Neuronal stem cell (in vitro differentiated cells): ENCODE measurements around the gene KRTAP20-1. TPM values are rescaled to one million over a fixed set of nuclear protein-coding genes. Genes with fewer than 3 reads are reported as not detected.

Experiments used
- DNase-seq: peaks from one replicate; pipeline ENCODE4 v3.0.0-alpha.2; 2013; ENCODE audit warnings: low spot score
- H2AFZ ChIP-seq: one replicate; pipeline ENCODE4 v1.6.1; 2013; ENCODE audit warnings: mild to moderate bottlenecking, low read length, inconsistent platforms
- H2AK5ac ChIP-seq: 2 replicates; pipeline ENCODE4 v1.6.1; 2013; ENCODE audit warnings: low read depth, mild to moderate bottlenecking, inconsistent platforms, low read length, moderate library complexity, mixed read lengths
- H2BK120ac ChIP-seq: 2 replicates; pipeline ENCODE4 v1.6.1; 2013; ENCODE audit warnings: low read depth, mild to moderate bottlenecking, inconsistent platforms, low read length, moderate library complexity, mixed read lengths
- H2BK12ac ChIP-seq: one replicate; pipeline ENCODE4 v1.6.1; 2013; ENCODE audit warnings: low read length, inconsistent platforms
- H2BK15ac ChIP-seq: 2 replicates; pipeline ENCODE4 v1.6.1; 2013; ENCODE audit warnings: mild to moderate bottlenecking, low read length, inconsistent platforms, mixed read lengths
- H2BK5ac ChIP-seq: one replicate; pipeline ENCODE4 v1.6.1; 2013; ENCODE audit warnings: inconsistent platforms, mild to moderate bottlenecking, low read length, moderate library complexity
- H3K14ac ChIP-seq: one replicate; pipeline ENCODE4 v1.6.1; 2013; ENCODE audit warnings: low read length, inconsistent platforms
- H3K18ac ChIP-seq: 2 replicates; pipeline ENCODE4 v1.6.1; 2013; ENCODE audit warnings: low read length, inconsistent platforms
- H3K23ac ChIP-seq: 2 replicates; pipeline ENCODE4 v1.6.1; 2013; ENCODE audit warnings: low read depth, mild to moderate bottlenecking, mixed read lengths, low read length, inconsistent platforms; ENCODE audit not compliant: poor library complexity
- H3K27ac ChIP-seq: replicated peaks from 3 replicates; pipeline ENCODE4 v1.5.1; 2013; ENCODE audit warnings: low read length, inconsistent platforms
- H3K27me3 ChIP-seq, 3 experiments: 2 replicates each; pipeline ENCODE4 v1.6.1; 2013; ENCODE audit warnings: low read length in 3 of 3, mild to moderate bottlenecking in 2 of 3, inconsistent platforms in 1 of 3, low read depth in 1 of 3, mixed read lengths in 1 of 3, moderate library complexity in 1 of 3; ENCODE audit not compliant: control insufficient read depth in 3 of 3, insufficient read depth in 3 of 3
- H3K36me3 ChIP-seq, 2 donors: replicated peaks in 1 of 2; 2 replicates each; pipeline ENCODE4 v1.6.1; 2013; ENCODE audit warnings: low read length in 2 of 2; ENCODE audit not compliant: control insufficient read depth in 2 of 2, insufficient read depth in 2 of 2
- H3K4ac ChIP-seq: 2 replicates; pipeline ENCODE4 v1.6.1; 2013; ENCODE audit warnings: inconsistent platforms, mild to moderate bottlenecking, low read length, moderate library complexity
- H3K4me1 ChIP-seq, 2 donors: 1 replicate in 1 of 2; 2 replicates in 1 of 2; pipeline ENCODE4 v1.6.1; 2013; ENCODE audit warnings: low read length in 2 of 2, low read depth in 1 of 2; ENCODE audit not compliant: control insufficient read depth in 2 of 2, insufficient read depth in 1 of 2
- H3K4me2 ChIP-seq: one replicate; pipeline ENCODE4 v1.6.1; 2013; ENCODE audit warnings: mild to moderate bottlenecking, low read length, inconsistent platforms; ENCODE audit not compliant: insufficient read depth, poor library complexity, severe bottlenecking
- H3K4me3 ChIP-seq, 2 donors: 2 replicates each; pipeline ENCODE4 v1.5.1; 2013; ENCODE audit warnings: low read length in 2 of 2, mild to moderate bottlenecking in 2 of 2, inconsistent platforms in 1 of 2, moderate library complexity in 1 of 2
- H3K79me1 ChIP-seq: one replicate; pipeline ENCODE4 v1.6.1; 2013; ENCODE audit warnings: low read depth, mild to moderate bottlenecking, inconsistent platforms, low read length, moderate library complexity
- H3K9ac ChIP-seq: one replicate; pipeline ENCODE4 v1.6.1; 2013; ENCODE audit warnings: mild to moderate bottlenecking, low read depth, low read length, inconsistent platforms; ENCODE audit not compliant: poor library complexity
- H3K9me3 ChIP-seq, 2 donors: replicated peaks in 1 of 2; 2 replicates each; pipeline versions ENCODE3 to v1.6.1; 2013; ENCODE audit warnings: low read length in 2 of 2, mild to moderate bottlenecking in 2 of 2, inconsistent platforms in 1 of 2, low read depth in 1 of 2, mixed read lengths in 1 of 2, moderate library complexity in 1 of 2; ENCODE audit not compliant: control insufficient read depth in 2 of 2, insufficient read depth in 1 of 2
- H4K8ac ChIP-seq: one replicate; pipeline ENCODE4 v1.6.1; 2013; ENCODE audit warnings: low read depth, mild to moderate bottlenecking, inconsistent platforms, low read length, moderate library complexity
- H4K91ac ChIP-seq: one replicate; pipeline ENCODE4 v1.6.1; 2013; ENCODE audit warnings: low read length, low read depth, mild to moderate bottlenecking, inconsistent platforms; ENCODE audit not compliant: poor library complexity
- small RNA-seq: library from polyadenylated mRNA; stranded (forward); fragments of <200 nt; extraction: miRNeasy Mini kit (QIAGEN cat#:217004); gene quantifications from one replicate; pipeline ENCODE3, GENCODE V24; 2013; ENCODE audit not compliant: insufficient read depth

KRTAP20-1 gene

GRCh38 chr21:30652891-30653290 is 36.7 kb downstream of the KRTAP20-1 start:
- Histone ChIP-seq H2AK5ac (no peak overlapping the region), H3K23ac (no peak overlapping the region), H3K4me2 (no peak overlapping the region), H3K9ac (no peak overlapping the region), H3K27ac (no peak overlapping the region), H4K91ac (no peak overlapping the region), H3K4me1 (no peaks in the 10 kb centered on the region), H2BK12ac (no peak overlapping the region), H2BK120ac (no peak overlapping the region), H3K4ac (no peak overlapping the region), H3K79me1 (no peaks in the 10 kb centered on the region), H3K27me3 (no peaks in the 10 kb centered on the region), H3K9me3 (no peaks in the 10 kb centered on the region), H2BK5ac (no peak overlapping the region), H3K14ac (no peak overlapping the region), H3K36me3 (no peaks in the 10 kb centered on the region), H4K8ac (no peak overlapping the region), H3K4me3 (no peak overlapping the region), H2AFZ (no peak overlapping the region), H2BK15ac (no peak overlapping the region), H3K18ac (no peak overlapping the region)
- DNase-seq = no peak

Small RNA genes lying within 50 kb of the gene (small RNA-seq; reads per million reads assigned to genes)
- gene KRTAP20-1 = not detected
- not detected for gene KRTAP20-3
- gene KRTAP20-4 = not detected
- gene KRTAP22-1 = not detected
- gene KRTAP22-2 = not detected
